GM18505 (cell line): Measurements from ENCODE around the gene RILPL2.
"Not testable (repeated sequence)": the region's sequence is repeated elsewhere in the genome, so short reads cannot be mapped to it uniquely, and the experiment has no call there.

Source experiments
- ATAC-seq: cut with Tn5 transposase; IDR thresholded peaks from one replicate; pipeline ENCODE4 v1.9.1; 2021; ENCODE audit not compliant: unreplicated experiment
- POLR2A ChIP-seq: IDR thresholded peaks from 4 replicates; pipeline ENCODE4 v1.6.1; 2011; ENCODE audit warnings: borderline replicate concordance; ENCODE audit not compliant: insufficient read depth, insufficient read length; ENCODE audit errors: extremely low read depth

The RILPL2 gene

GRCh38 chr12:123389560-123390351 is 46.7 kb downstream of the RILPL2 start:
- peak; percentile 30 for TF ChIP-seq POLR2A
- peak; percentile 25 for ATAC-seq

- no peak for TF ChIP-seq POLR2A
- ATAC-seq: no peak
Measured at GRCh38 chr12:123388951-123389559, 47.4 kb downstream of the RILPL2 start.

GRCh38 chr12:123388177-123388950 is 48.1 kb downstream of the RILPL2 start:
- TF ChIP-seq POLR2A: peak; percentile 55
- peak; percentile 44 for ATAC-seq

GRCh38 chr12:123387508-123388176 is 48.8 kb downstream of the RILPL2 start:
- no peak for TF ChIP-seq POLR2A
- no peak for ATAC-seq

GRCh38 chr12:123385536-123385935 is 50.9 kb downstream of the RILPL2 start:
- not testable (repeated sequence) for ATAC-seq

- no peak for ATAC-seq
Measured at GRCh38 chr12:123384994-123385376, 51.5 kb downstream of the RILPL2 start.

GRCh38 chr12:123384318-123384993 is 52.0 kb downstream of the RILPL2 start:
- no peak for TF ChIP-seq POLR2A
- ATAC-seq: peak; percentile 3

More at GRCh38 chr12:123384994-123385376, 51.5 kb downstream of the RILPL2 start:
- no peak for TF ChIP-seq POLR2A

- TF ChIP-seq POLR2A: no peak
- ATAC-seq: no peak
Measured at GRCh38 chr12:123382684-123383083, 53.8 kb downstream of the RILPL2 start.

GRCh38 chr12:123379391-123379790 is 57.1 kb downstream of the RILPL2 start:
- no peak for TF ChIP-seq POLR2A
- no peak for ATAC-seq

- not testable (repeated sequence) for ATAC-seq
Measured at GRCh38 chr12:123372415-123372814, 64.1 kb downstream of the RILPL2 start.

GRCh38 chr12:123371667-123372368 is 64.7 kb downstream of the RILPL2 start:
- not testable (repeated sequence) for ATAC-seq

- no peak for ATAC-seq
- no peak for TF ChIP-seq POLR2A
Measured at GRCh38 chr12:123369229-123369628, 67.3 kb downstream of the RILPL2 start.

GRCh38 chr12:123368431-123368830 is 68.1 kb downstream of the RILPL2 start:
- ATAC-seq: not testable (repeated sequence)

GRCh38 chr12:123367511-123367910 is 69.0 kb downstream of the RILPL2 start:
- no peak for TF ChIP-seq POLR2A
- no peak for ATAC-seq
